ENCODE results near the gene CES2. TPM values are rescaled to one million over a fixed set of nuclear protein-coding genes. Genes with fewer than 3 reads are reported as not detected.
"Not testable (repeated sequence)": the region's sequence is repeated elsewhere in the genome, so short reads cannot be mapped to it uniquely, and the experiment has no call there.

CES2 gene
- total RNA-seq (2014; rRNA removed; shearing (Covaris generic)): 8.3 and 13.0 TPM in 2 replicates

GRCh38 chr16:66935314-66936011, at the start of gene CES2:
Gene CES2 (plus strand): TSS chr16:66935516. CDS start chr16:66935636, 120 bp downstream.
- H3K4me3 ChIP-seq (ENCODE audit: insufficient read depth, low read depth, low read length): peak within 1 kb of the TSS; percentile 94
- peaks cover 8% of the 10 kb centered on the region for H3K27me3 ChIP-seq (ENCODE audit: control insufficient read depth, insufficient read depth, low read length)
- peak; percentile 68 for DNase-seq
- peaks cover 7% of the 10 kb centered on the region for H3K36me3 ChIP-seq (replicated peaks; ENCODE audit: control insufficient read depth, insufficient read depth, low read length)

DNA sequence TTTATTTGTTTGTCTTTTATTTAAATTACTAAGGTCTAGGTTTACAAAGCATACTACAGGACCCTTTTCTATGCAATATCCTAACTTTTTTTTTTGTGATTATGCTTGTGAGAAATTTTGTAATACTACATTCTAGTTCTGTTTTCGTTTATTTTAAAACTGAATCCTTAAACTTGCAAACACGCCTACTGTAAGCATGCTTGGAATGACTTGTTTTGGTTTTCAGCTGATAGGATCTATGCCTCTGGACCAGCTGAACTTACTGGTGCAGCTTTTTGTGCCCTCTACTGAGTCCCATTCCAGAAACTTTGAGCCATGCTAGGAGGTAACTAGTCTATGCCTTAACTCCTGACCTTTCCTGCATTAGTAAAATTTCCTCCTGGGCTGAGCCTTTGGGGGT, 49.0 kb upstream of the CES2 start:
- no peaks in the 10 kb centered on the region for H3K27me3 ChIP-seq (ENCODE audit: control insufficient read depth, insufficient read depth, low read length)
- DNase-seq: no peak
- H3K4me3 ChIP-seq (ENCODE audit: insufficient read depth, low read depth, low read length): no peak overlapping the region
- H3K36me3 ChIP-seq (replicated peaks; ENCODE audit: control insufficient read depth, insufficient read depth, low read length): peaks cover 22% of the 10 kb centered on the region

GRCh38 chr16:66886914-66887313, 48.4 kb upstream of the CES2 start:
- H3K4me3 ChIP-seq (ENCODE audit: insufficient read depth, low read depth, low read length): no peak overlapping the region
- H3K36me3 ChIP-seq (replicated peaks; ENCODE audit: control insufficient read depth, insufficient read depth, low read length): peaks cover 22% of the 10 kb centered on the region
- DNase-seq: no peak
- H3K27me3 ChIP-seq (ENCODE audit: control insufficient read depth, insufficient read depth, low read length): no peaks in the 10 kb centered on the region

DNA sequence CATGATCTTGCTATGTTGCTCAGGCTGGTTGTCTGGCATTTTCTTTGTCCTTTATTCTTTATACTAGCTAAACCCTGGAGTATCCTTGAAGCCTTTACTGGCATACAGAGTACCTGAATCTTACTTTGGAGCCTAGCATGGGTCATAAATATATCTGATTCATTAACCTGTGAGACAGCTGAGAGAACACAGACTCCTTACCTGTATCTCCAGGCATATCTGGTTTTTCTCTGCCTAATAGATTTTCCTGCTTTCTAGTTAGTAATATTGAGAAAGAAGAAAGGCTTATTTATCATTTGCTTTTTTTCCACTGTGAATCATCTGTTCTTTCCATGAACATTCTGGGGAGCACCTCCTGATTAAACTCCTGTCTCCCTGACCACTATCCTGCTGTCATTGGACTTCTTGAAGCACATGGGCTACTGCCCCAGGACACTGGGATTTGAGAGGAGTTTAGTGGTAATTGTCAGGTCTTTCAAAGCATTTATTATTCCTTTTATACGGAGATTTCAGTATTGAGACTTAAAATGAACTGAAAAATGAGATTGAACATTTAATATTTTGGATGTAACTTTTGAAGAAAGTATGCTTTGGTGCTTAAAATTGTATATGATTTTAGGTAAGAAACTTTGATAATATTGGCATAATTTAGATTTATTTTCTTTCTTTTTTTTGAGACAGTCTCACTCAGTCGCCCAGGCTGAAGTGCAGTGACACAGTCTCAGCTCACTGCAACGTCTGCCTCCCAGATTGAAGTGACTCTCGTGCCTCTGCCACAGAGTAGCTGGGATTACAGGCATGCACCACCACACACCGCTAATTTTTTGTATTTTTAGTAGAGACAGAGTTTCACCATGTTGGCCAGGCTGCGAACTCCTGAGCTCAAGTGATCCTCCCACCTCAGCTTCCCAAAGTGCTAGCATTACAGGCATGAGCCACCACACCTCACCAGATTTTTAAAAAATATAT, 46.4 kb upstream of the CES2 start:
- no peak overlapping the region for H3K4me3 ChIP-seq (ENCODE audit: insufficient read depth, low read depth, low read length)
- peaks cover 22% of the 10 kb centered on the region for H3K36me3 ChIP-seq (replicated peaks; ENCODE audit: control insufficient read depth, insufficient read depth, low read length)
- H3K27me3 ChIP-seq (ENCODE audit: control insufficient read depth, insufficient read depth, low read length): no peaks in the 10 kb centered on the region
- DNase-seq: no peak

- Histone ChIP-seq H3K27me3 (ENCODE audit: control insufficient read depth, insufficient read depth, low read length) (no peaks in the 10 kb centered on the region), H3K36me3 (replicated peaks; ENCODE audit: control insufficient read depth, insufficient read depth, low read length) (peaks cover 17% of the 10 kb centered on the region), H3K4me3 (ENCODE audit: insufficient read depth, low read depth, low read length) (no peak overlapping the region)
- DNase-seq: no peak
Observed at GRCh38 chr16:66889622-66890021, 45.7 kb upstream of the CES2 start.

DNA sequence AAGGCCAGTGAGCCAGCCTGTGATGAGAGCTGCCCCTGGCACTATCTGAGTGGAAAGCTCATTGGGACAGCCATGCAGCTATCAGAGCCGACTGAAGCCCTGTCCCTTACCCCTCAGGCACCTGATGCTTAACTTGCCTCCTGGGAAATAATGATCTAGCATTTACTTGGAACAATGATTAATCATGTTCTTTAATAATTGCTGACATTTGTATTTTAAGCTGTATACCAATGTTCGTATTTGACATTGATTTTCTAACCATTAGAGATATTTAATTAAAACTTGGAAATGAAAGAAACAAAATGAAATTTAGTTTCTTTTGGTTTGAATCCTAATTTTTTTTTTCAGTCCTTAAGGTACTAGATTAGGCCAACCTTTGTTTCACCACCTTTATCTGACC, 44.5 kb upstream of the CES2 start:
- Histone ChIP-seq H3K36me3 (replicated peaks; ENCODE audit: control insufficient read depth, insufficient read depth, low read length) (peaks cover 7% of the 10 kb centered on the region), H3K4me3 (ENCODE audit: insufficient read depth, low read depth, low read length) (no peak overlapping the region), H3K27me3 (ENCODE audit: control insufficient read depth, insufficient read depth, low read length) (no peaks in the 10 kb centered on the region)
- no peak for DNase-seq

GRCh38 chr16:66891360-66891759, 44.0 kb upstream of the CES2 start:
- Histone ChIP-seq H3K27me3 (ENCODE audit: control insufficient read depth, insufficient read depth, low read length) (no peaks in the 10 kb centered on the region), H3K4me3 (ENCODE audit: insufficient read depth, low read depth, low read length) (no peak overlapping the region), H3K36me3 (replicated peaks; ENCODE audit: control insufficient read depth, insufficient read depth, low read length) (peaks cover 6% of the 10 kb centered on the region)
- DNase-seq: no peak

DNA sequence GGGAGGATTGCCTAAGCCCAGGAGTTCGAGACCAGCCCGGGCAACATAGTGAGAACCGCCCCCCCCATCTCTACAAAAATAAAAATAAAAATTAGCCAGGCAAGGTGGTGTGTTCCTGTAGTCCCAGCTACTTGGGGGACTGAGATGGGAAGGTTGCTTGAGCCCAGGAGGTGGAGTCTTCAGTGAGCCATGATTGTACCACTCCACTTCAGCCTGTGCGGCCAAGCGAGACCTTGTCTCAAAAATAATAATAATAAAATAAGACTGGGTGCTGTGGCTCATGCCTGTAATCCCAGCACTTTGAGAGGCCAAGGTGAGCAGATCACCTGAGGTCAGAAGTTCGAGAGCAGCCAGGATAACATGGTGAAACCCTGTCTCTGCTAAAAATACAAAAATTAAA, 43.5 kb upstream of the CES2 start:
- H3K36me3 ChIP-seq (replicated peaks; ENCODE audit: control insufficient read depth, insufficient read depth, low read length): peaks cover 2% of the 10 kb centered on the region; the same call in 1 of the 2 replicates
- no peaks in the 10 kb centered on the region for H3K27me3 ChIP-seq (ENCODE audit: control insufficient read depth, insufficient read depth, low read length)
- no peak overlapping the region for H3K4me3 ChIP-seq (ENCODE audit: insufficient read depth, low read depth, low read length)
- DNase-seq: no peak

- Histone ChIP-seq H3K36me3 (replicated peaks; ENCODE audit: control insufficient read depth, insufficient read depth, low read length) (0 out of 2 replicates have a peak, but pooled peaks cover 2% of the 10 kb centered on the region), H3K4me3 (ENCODE audit: insufficient read depth, low read depth, low read length) (no peak overlapping the region), H3K27me3 (ENCODE audit: control insufficient read depth, insufficient read depth, low read length) (no peaks in the 10 kb centered on the region)
- no peak for DNase-seq
Observed at GRCh38 chr16:66894055-66894454, 41.3 kb upstream of the CES2 start.

DNA sequence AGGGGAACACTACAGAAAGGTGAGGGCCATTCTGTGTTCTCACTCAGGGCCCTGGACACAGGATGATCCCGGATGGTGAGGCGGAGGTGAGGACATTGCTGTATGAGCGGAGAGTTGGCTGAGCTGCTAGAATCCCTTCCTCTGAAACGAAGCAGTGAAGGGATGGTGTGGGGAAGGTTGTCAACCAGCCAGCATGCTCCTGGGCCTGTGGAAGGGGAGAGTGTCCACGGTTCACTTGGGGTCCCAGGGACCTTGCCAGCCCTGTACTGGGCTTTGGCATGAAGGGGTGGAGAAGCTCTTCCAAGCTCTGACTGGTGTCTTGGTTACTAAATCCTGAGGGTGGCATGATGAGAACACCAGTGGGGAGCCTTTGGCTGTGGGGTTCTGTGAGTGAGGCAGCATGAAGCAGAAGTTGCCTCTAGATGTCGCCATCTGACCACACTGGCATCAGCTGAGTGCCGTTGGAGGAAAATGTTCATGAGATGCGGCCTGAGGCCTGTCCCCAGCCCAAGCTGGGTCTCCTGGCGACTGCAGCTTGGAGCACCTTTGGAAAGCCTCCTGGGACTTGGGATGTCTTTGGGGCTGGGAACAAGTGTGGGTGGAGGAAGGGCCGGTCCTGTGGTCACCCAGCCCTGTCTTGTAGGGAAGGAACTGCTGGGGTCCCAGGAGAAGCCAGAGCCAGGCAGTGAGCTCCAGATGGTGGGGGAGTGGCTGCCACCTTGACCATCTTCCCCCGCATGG, 40.2 kb upstream of the CES2 start:
- H3K36me3 ChIP-seq (replicated peaks; ENCODE audit: control insufficient read depth, insufficient read depth, low read length): 0 out of 2 replicates have a peak, but pooled peaks cover 2% of the 10 kb centered on the region
- no peaks in the 10 kb centered on the region for H3K27me3 ChIP-seq (ENCODE audit: control insufficient read depth, insufficient read depth, low read length)
- DNase-seq: peak; percentile 82
- H3K4me3 ChIP-seq (ENCODE audit: insufficient read depth, low read depth, low read length): no peak overlapping the region

GRCh38 chr16:66895689-66895979, 39.7 kb upstream of the CES2 start:
- peak; percentile 29 for DNase-seq
- no peak overlapping the region for H3K4me3 ChIP-seq (ENCODE audit: insufficient read depth, low read depth, low read length)
- H3K36me3 ChIP-seq (replicated peaks; ENCODE audit: control insufficient read depth, insufficient read depth, low read length): 0 out of 2 replicates have a peak, but pooled peaks cover under 1% of the 10 kb centered on the region
- no peaks in the 10 kb centered on the region for H3K27me3 ChIP-seq (ENCODE audit: control insufficient read depth, insufficient read depth, low read length)

GRCh38 chr16:66895999-66896398, 39.3 kb upstream of the CES2 start:
- DNase-seq: no peak
- no peaks in the 10 kb centered on the region for H3K36me3 ChIP-seq (replicated peaks; ENCODE audit: control insufficient read depth, insufficient read depth, low read length)
- H3K27me3 ChIP-seq (ENCODE audit: control insufficient read depth, insufficient read depth, low read length): no peaks in the 10 kb centered on the region
- H3K4me3 ChIP-seq (ENCODE audit: insufficient read depth, low read depth, low read length): no peak overlapping the region

DNA sequence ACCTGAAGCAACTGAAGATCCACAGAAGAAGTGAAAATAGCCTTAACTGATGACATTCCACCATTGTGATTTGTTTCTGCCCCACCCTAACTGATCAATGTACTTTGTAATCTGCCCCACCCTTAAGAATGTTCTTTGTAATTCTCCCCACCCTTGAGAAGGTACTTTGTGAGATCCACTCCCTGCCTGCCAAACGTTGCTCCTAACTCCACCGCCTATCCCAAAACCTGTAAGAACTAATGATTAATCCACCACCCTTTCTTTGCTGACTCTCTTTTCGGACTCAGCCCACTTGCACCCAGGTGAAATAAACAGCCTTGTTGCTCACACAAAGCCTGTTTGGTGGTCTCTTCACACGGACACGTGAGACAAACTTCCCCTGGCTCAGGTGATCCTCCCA, 38.6 kb upstream of the CES2 start:
- not testable (repeated sequence) for H3K36me3 ChIP-seq (replicated peaks; ENCODE audit: control insufficient read depth, insufficient read depth, low read length); DNase-seq; H3K4me3 ChIP-seq (ENCODE audit: insufficient read depth, low read depth, low read length); H3K27me3 ChIP-seq (ENCODE audit: control insufficient read depth, insufficient read depth, low read length)

GRCh38 chr16:66898207-66898606, 37.1 kb upstream of the CES2 start:
- no peak for DNase-seq
- H3K27me3 ChIP-seq (ENCODE audit: control insufficient read depth, insufficient read depth, low read length): no peaks in the 10 kb centered on the region
- no peak overlapping the region for H3K4me3 ChIP-seq (ENCODE audit: insufficient read depth, low read depth, low read length)
- no peaks in the 10 kb centered on the region for H3K36me3 ChIP-seq (replicated peaks; ENCODE audit: control insufficient read depth, insufficient read depth, low read length)
